EH (cell line): Measurements from ENCODE around the gene ARID3B.
"Not testable (repeated sequence)": the region's sequence is repeated elsewhere in the genome, so short reads cannot be mapped to it uniquely, and the experiment has no call there.

Source experiments
- DNase-seq: peaks from one replicate; pipeline ENCODE4 v3.0.0-alpha.2; 2015; ENCODE audit warnings: low read depth

The ARID3B gene

GRCh38 chr15:74571191-74571590 is 30.2 kb downstream of the ARID3B start:
- no peak for DNase-seq

GRCh38 chr15:74573987-74574386 is 33.0 kb downstream of the ARID3B start:
- DNase-seq, result peak; percentile 45

GRCh38 chr15:74578496-74578994 is 37.5 kb downstream of the ARID3B start:
- DNase-seq, result no peak

GRCh38 chr15:74579001-74579400 is 38.0 kb downstream of the ARID3B start:
- DNase-seq, result no peak

GRCh38 chr15:74580538-74581350 is 39.7 kb downstream of the ARID3B start:
- no peak for DNase-seq

GRCh38 chr15:74584204-74584603 is 43.2 kb downstream of the ARID3B start:
- no peak for DNase-seq

- no peak for DNase-seq
These were observed 43.8 kb downstream of the ARID3B start for GRCh38 chr15:74584779-74585178.

GRCh38 chr15:74585191-74585590 is 44.2 kb downstream of the ARID3B start:
- no peak for DNase-seq

- DNase-seq, result no peak
These were observed 44.8 kb downstream of the ARID3B start for GRCh38 chr15:74585857-74586256.

GRCh38 chr15:74589826-74590225 is 48.8 kb downstream of the ARID3B start:
- peak; percentile 56 for DNase-seq

- no peak for DNase-seq
These were observed 51.2 kb downstream of the ARID3B start for GRCh38 chr15:74592222-74592621.

- DNase-seq, result no peak
These were observed 52.1 kb downstream of the ARID3B start for GRCh38 chr15:74593122-74593521.

GRCh38 chr15:74594455-74594854 is 53.4 kb downstream of the ARID3B start:
- no peak for DNase-seq

- DNase-seq, result no peak
These were observed 54.3 kb downstream of the ARID3B start for GRCh38 chr15:74595271-74595670.

- not testable (repeated sequence) for DNase-seq
These were observed 55.7 kb downstream of the ARID3B start for GRCh38 chr15:74596736-74597135.

GRCh38 chr15:74597146-74597705 is 56.2 kb downstream of the ARID3B start:
- DNase-seq, result not testable (repeated sequence)

- peak; percentile 89 for DNase-seq
These were observed 57.3 kb downstream of the ARID3B start for GRCh38 chr15:74598126-74598842.

GRCh38 chr15:74599156-74599555 is 58.1 kb downstream of the ARID3B start:
- DNase-seq, result no peak

GRCh38 chr15:74603026-74603788 is 62.2 kb downstream of the ARID3B start:
- no peak for DNase-seq

- no peak for DNase-seq
These were observed 63.0 kb downstream of the ARID3B start for GRCh38 chr15:74603789-74604705.
